IMR-90 (cell line): Measurements from ENCODE around the gene PPIP5K2. TPM values are rescaled to one million over a fixed set of nuclear protein-coding genes. Genes with fewer than 3 reads are reported as not detected.

ENCODE experiments used
- ATAC-seq: fragments of 200-7000 bp; cut with Tn5 transposase; 2 replicates; pipeline ENCODE4 v1.9.1; 2020; ENCODE audit warnings: low read depth, mild to moderate bottlenecking, moderate library complexity
- BruUV-seq: library from RNA; stranded (reverse); fragments of 400-500 nt; replicated peaks from 2 replicates; lab custom pipeline; 2021; lab: Mats Ljungman, UMichigan
- CTCF ChIA-PET: fragments of 300-600 bp; formaldehyde crosslinking; extraction: SDS; loops from one replicate; lab custom pipeline; 2021; ENCODE audit warnings: antibody characterized with exemption; lab: Yijun Ruan, JAX
- POLR2A ChIA-PET: fragments of 300-600 bp; sonication (Branson Sonifier 250); formaldehyde crosslinking; loops from one replicate; lab custom pipeline; 2022; ENCODE audit warnings: antibody characterized with exemption; ENCODE audit not compliant: unreplicated experiment; lab: Charles Lee
- DNase-seq: peaks from one replicate; pipeline ENCODE4 v3.0.0; 2013
- H2AFZ ChIP-seq: replicated peaks from 2 replicates; pipeline ENCODE3; 2013; ENCODE audit warnings: low read length, mild to moderate bottlenecking; ENCODE audit not compliant: poor library complexity
- H2AK5ac ChIP-seq: 2 replicates; pipeline ENCODE4 v1.6.1; 2013; ENCODE audit warnings: low read depth, low read length, inconsistent platforms
- H2AK9ac ChIP-seq: replicated peaks from 2 replicates; pipeline ENCODE3; 2013; ENCODE audit warnings: mild to moderate bottlenecking, low read depth, low read length, moderate library complexity; ENCODE audit not compliant: poor library complexity
- H2BK120ac ChIP-seq: 2 replicates; pipeline ENCODE4 v1.6.1; 2013; ENCODE audit warnings: low read depth, low read length, inconsistent platforms
- H2BK15ac ChIP-seq: 3 replicates; pipeline ENCODE4 v1.6.1; 2013; ENCODE audit warnings: low read depth, low read length, inconsistent platforms
- H2BK20ac ChIP-seq: 2 replicates; pipeline ENCODE4 v1.6.1; 2013; ENCODE audit warnings: low read depth, mild to moderate bottlenecking, inconsistent platforms, low read length, moderate library complexity
- H2BK5ac ChIP-seq: 2 replicates; pipeline ENCODE4 v1.6.1; 2013; ENCODE audit warnings: mild to moderate bottlenecking, low read depth, low read length, inconsistent platforms; ENCODE audit not compliant: poor library complexity, severe bottlenecking
- H3K14ac ChIP-seq: replicated peaks from 2 replicates; pipeline ENCODE4 v1.6.1; 2013; ENCODE audit warnings: low read depth, low read length, inconsistent platforms
- H3K18ac ChIP-seq: 2 replicates; pipeline ENCODE4 v1.6.1; 2013; ENCODE audit warnings: low read depth, low read length, control low read depth
- H3K23ac ChIP-seq: 2 replicates; pipeline ENCODE4 v1.6.1; 2013; ENCODE audit warnings: low read depth, low read length, inconsistent platforms
- H3K27ac ChIP-seq: 2 replicates; pipeline ENCODE4 v1.5.1; 2013; ENCODE audit warnings: mild to moderate bottlenecking, control low read depth, low read length; ENCODE audit not compliant: insufficient read depth
- H3K27me3 ChIP-seq: 2 replicates; pipeline ENCODE4 v1.6.1; 2013; ENCODE audit warnings: low read length; ENCODE audit not compliant: control insufficient read depth, insufficient read depth
- H3K36me3 ChIP-seq: 2 replicates; pipeline ENCODE4 v1.6.1; 2013; ENCODE audit warnings: low read length, mixed read lengths; ENCODE audit not compliant: control insufficient read depth, insufficient read depth
- H3K4ac ChIP-seq: 2 replicates; pipeline ENCODE4 v1.6.1; 2013; ENCODE audit warnings: low read depth, low read length, inconsistent platforms
- H3K4me1 ChIP-seq: 2 replicates; pipeline ENCODE4 v1.6.1; 2013; ENCODE audit warnings: low read length, mixed read lengths; ENCODE audit not compliant: control insufficient read depth, insufficient read depth
- H3K4me2 ChIP-seq: 2 replicates; pipeline ENCODE4 v1.6.1; 2013; ENCODE audit warnings: low read depth, mild to moderate bottlenecking, control low read depth, low read length, moderate library complexity
- H3K4me3 ChIP-seq: 2 replicates; pipeline ENCODE4 v1.5.1; 2013; ENCODE audit warnings: low read depth, mild to moderate bottlenecking, control low read depth, low read length, moderate library complexity; ENCODE audit not compliant: insufficient read depth
- H3K56ac ChIP-seq: 2 replicates; pipeline ENCODE4 v1.6.1; 2013; ENCODE audit warnings: low read length, inconsistent platforms; ENCODE audit not compliant: insufficient read depth; ENCODE audit errors: extremely low read depth
- H3K79me1 ChIP-seq, 2 experiments: 2 replicates each; pipeline ENCODE4 v1.6.1; 2013; ENCODE audit warnings: low read length in 2 of 2, inconsistent platforms in 1 of 2, low read depth in 1 of 2
- H3K9ac ChIP-seq: 2 replicates; pipeline ENCODE4 v1.6.1; 2013; ENCODE audit warnings: low read depth, low read length, control low read depth
- H3K9me1 ChIP-seq: 2 replicates; pipeline ENCODE4 v1.6.1; 2013; ENCODE audit warnings: low read length, inconsistent platforms; ENCODE audit not compliant: insufficient read depth
- H3K9me3 ChIP-seq: 2 replicates; pipeline ENCODE4 v1.6.1; 2013; ENCODE audit warnings: low read length; ENCODE audit not compliant: control insufficient read depth, insufficient read depth
- H4K20me1 ChIP-seq: 2 replicates; pipeline ENCODE4 v1.6.1; 2013; ENCODE audit warnings: low read length, inconsistent platforms; ENCODE audit not compliant: insufficient read depth
- H4K5ac ChIP-seq: 2 replicates; pipeline ENCODE4 v1.6.1; 2013; ENCODE audit warnings: mild to moderate bottlenecking, low read depth, low read length, control low read depth
- H4K8ac ChIP-seq, 2 experiments: 2 replicates each; pipeline ENCODE4 v1.6.1; 2013; ENCODE audit warnings: low read depth in 2 of 2, low read length in 2 of 2, control low read depth in 1 of 2, inconsistent platforms in 1 of 2
- H4K91ac ChIP-seq: 2 replicates; pipeline ENCODE4 v1.6.1; 2013; ENCODE audit warnings: low read depth, low read length, inconsistent platforms; ENCODE audit not compliant: insufficient read depth
- ELK1 ChIP-seq: fragments of 150-350 bp; IDR thresholded peaks from 2 replicates; pipeline ENCODE4 v1.6.1; 2016; ENCODE audit warnings: low read depth, mild to moderate bottlenecking, low read length, moderate library complexity, borderline replicate concordance
- FOS ChIP-seq: fragments of 150-350 bp; IDR thresholded peaks from 2 replicates; pipeline ENCODE4 v1.6.1; 2016; ENCODE audit warnings: low read depth, low read length
- MAZ ChIP-seq: IDR thresholded peaks from 2 replicates; pipeline ENCODE4 v1.6.1; 2012; ENCODE audit warnings: low read depth, mild to moderate bottlenecking, low read length, improper control_type of control experiment, moderate library complexity, borderline replicate concordance
- POLR2A ChIP-seq: IDR thresholded peaks from 2 replicates; pipeline ENCODE4 v1.6.1; 2012; ENCODE audit warnings: mild to moderate bottlenecking, low read depth, low read length
- RCOR1 ChIP-seq: IDR thresholded peaks from 2 replicates; pipeline ENCODE4 v1.6.1; 2012; ENCODE audit warnings: mild to moderate bottlenecking, low read length, improper control_type of control experiment; ENCODE audit not compliant: insufficient replicate concordance
- USF2 ChIP-seq: fragments of 150-350 bp; IDR thresholded peaks from 2 replicates; pipeline ENCODE4 v1.6.1; 2017; ENCODE audit warnings: mild to moderate bottlenecking, antibody characterized with exemption, low read length, low read depth
- WGBS, 2 experiments: methylation state at CpG; one replicate each; pipeline versions ENCODE4 v1.1.5 to v1.1.7; 2013; ENCODE audit warnings: missing lambda C conversion rate in 2 of 2; ENCODE audit not compliant: insufficient read length in 1 of 2; ENCODE audit errors: extremely low coverage in 2 of 2; 5-methylcytosine and 5-hydroxymethylcytosine counted together
- dilution Hi-C: fragments of 300-500 bp; cut with HindIII; formaldehyde crosslinking; loops from one replicate; pipeline ENCODE4 v1.14.3; 2018; ENCODE audit warnings: low sequenced_read_pairs; ENCODE audit not compliant: unreplicated experiment
- in situ Hi-C: fragments of 300-500 bp; cut with MboI; formaldehyde crosslinking; loops from 3 replicates; pipeline ENCODE4 v1.14.3; 2019; ENCODE audit warnings: low sequenced_read_pairs, inconsistent platforms, mixed read lengths
- intact Hi-C: fragments of 100-400 bp; cut with micrococcal nuclease; formaldehyde crosslinking; loops from 2 replicates; pipeline ENCODE4 v1.10.0; 2022
- polyA plus RNA-seq, 3 experiments: library from polyadenylated mRNA; depleted of rRNA; stranded (reverse); fragments of >200 nt; gene quantifications; 2 replicates each; pipeline ENCODE4 v1.2.3, GENCODE V29; 2012; ENCODE audit warnings: low replicate concordance in 1 of 3
- total RNA-seq: library from RNA; depleted of rRNA; stranded (reverse); fragments of >200 nt; gene quantifications from 2 replicates; pipeline ENCODE4 v1.2.3, GENCODE V29; 2012
- TF ChIP-seq, protein P1 (sequence below): conservative IDR thresholded peaks from 2 replicates; pipeline ENCODE4 v1.5.1; 2012; ENCODE audit warnings: mild to moderate bottlenecking, low read depth, low read length, improper control_type of control experiment

The PPIP5K2 gene
- total and polyA plus RNA-seq, 2 of the 4 experiments (the other 2 are of a cell fraction), result 32.4 to 67.6 TPM

DNA sequence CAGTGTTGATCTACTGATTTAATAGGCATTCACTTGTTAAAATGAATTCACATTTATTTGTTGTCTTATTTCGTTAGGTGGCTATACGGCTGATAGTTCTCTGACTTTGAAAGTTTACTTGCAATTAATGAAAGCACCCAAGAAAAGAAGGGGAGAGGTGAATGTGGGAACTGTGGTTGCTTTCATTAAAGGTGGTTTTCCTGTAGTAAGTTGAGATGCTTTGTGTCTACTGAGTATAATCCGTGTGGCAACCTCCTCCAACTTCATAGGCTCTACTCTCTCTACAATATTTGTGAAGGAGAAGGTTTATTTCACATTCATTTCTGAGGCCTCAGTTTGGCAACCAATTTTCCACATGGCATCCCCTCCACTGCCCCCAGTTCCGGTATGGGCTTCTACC lies 125.7 kb downstream of the PPIP5K2 start:
- H2AK5ac ChIP-seq, result no peak overlapping the region
- DNase-seq, result no peak
- no peaks in the 10 kb centered on the region for H4K20me1 ChIP-seq
- no peak overlapping the region for H3K4ac ChIP-seq
- no peaks in the 10 kb centered on the region; the same call in 1 of the 2 replicates for H3K27me3 ChIP-seq
- H2BK15ac ChIP-seq, result no peak overlapping the region
- intact Hi-C loops (no loop called here), in situ Hi-C loops (no loop called here), dilution Hi-C loops (no loop called here)
- no peaks in the 10 kb centered on the region for H3K36me3 ChIP-seq
- H3K79me1 ChIP-seq, result no peaks in the 10 kb centered on the region
- H3K14ac ChIP-seq, result no peak overlapping the region
- no peak overlapping the region for H2BK20ac ChIP-seq
- no peak overlapping the region for H3K18ac ChIP-seq
- H3K9ac ChIP-seq, result no peak overlapping the region
- no peaks in the 10 kb centered on the region for H3K9me1 ChIP-seq
- no peak overlapping the region for H4K91ac ChIP-seq
- H3K56ac ChIP-seq, result no peak overlapping the region
- POLR2A ChIA-PET, result no interaction called here
- H3K27ac ChIP-seq, result no peak overlapping the region
- no peak overlapping the region for H4K5ac ChIP-seq
- ATAC-seq, result no peak
- no peak overlapping the region for H2BK120ac ChIP-seq
- H3K23ac ChIP-seq, result no peak overlapping the region
- BruUV-seq, result no TSS peak
- WGBS, 2 experiments, result 93% methylated on average over 2 of the region's 4 CpGs; no CpG with 5 or more reads in 1 of the 2 experiments
- no peaks in the 10 kb centered on the region for H3K9me3 ChIP-seq
- CTCF ChIA-PET, result no interaction called here
- H2AFZ ChIP-seq, result no peak overlapping the region
- peaks cover 3% of the 10 kb centered on the region for H3K4me1 ChIP-seq
- H4K8ac ChIP-seq, result no peak overlapping the region
- no peak for TF ChIP-seq FOS
- TF ChIP-seq MAZ, result no peak
- TF ChIP-seq POLR2A, result no peak
- no peak for TF ChIP-seq ELK1
- TF ChIP-seq USF2, result no peak
- TF ChIP-seq, protein P1, sequence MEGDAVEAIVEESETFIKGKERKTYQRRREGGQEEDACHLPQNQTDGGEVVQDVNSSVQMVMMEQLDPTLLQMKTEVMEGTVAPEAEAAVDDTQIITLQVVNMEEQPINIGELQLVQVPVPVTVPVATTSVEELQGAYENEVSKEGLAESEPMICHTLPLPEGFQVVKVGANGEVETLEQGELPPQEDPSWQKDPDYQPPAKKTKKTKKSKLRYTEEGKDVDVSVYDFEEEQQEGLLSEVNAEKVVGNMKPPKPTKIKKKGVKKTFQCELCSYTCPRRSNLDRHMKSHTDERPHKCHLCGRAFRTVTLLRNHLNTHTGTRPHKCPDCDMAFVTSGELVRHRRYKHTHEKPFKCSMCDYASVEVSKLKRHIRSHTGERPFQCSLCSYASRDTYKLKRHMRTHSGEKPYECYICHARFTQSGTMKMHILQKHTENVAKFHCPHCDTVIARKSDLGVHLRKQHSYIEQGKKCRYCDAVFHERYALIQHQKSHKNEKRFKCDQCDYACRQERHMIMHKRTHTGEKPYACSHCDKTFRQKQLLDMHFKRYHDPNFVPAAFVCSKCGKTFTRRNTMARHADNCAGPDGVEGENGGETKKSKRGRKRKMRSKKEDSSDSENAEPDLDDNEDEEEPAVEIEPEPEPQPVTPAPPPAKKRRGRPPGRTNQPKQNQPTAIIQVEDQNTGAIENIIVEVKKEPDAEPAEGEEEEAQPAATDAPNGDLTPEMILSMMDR, result no peak
- no peak for TF ChIP-seq RCOR1
- H3K4me3 ChIP-seq, result no peak overlapping the region
- H3K4me2 ChIP-seq, result no peak overlapping the region
- H2BK5ac ChIP-seq, result no peak overlapping the region
- H2AK9ac ChIP-seq, result no peak overlapping the region
